HG03060 (cell line): ENCODE data around the gene SF3B2.
"Not testable (repeated sequence)": the region's sequence is repeated elsewhere in the genome, so short reads cannot be mapped to it uniquely, and the experiment has no call there.

Experiments
- ATAC-seq: cut with Tn5 transposase; IDR thresholded peaks from one replicate; pipeline ENCODE4 v1.9.1; 2021; ENCODE audit warnings: low read depth, moderate number of reproducible peaks; ENCODE audit not compliant: unreplicated experiment

Gene SF3B2

GRCh38 chr11:66016793-66017177 is 35.4 kb upstream of the SF3B2 start:
- no peak for ATAC-seq

- ATAC-seq = no peak
Observed at GRCh38 chr11:66017321-66017720, 34.8 kb upstream of the SF3B2 start.

GRCh38 chr11:66020212-66020611 is 32.0 kb upstream of the SF3B2 start:
- no peak for ATAC-seq

DNA sequence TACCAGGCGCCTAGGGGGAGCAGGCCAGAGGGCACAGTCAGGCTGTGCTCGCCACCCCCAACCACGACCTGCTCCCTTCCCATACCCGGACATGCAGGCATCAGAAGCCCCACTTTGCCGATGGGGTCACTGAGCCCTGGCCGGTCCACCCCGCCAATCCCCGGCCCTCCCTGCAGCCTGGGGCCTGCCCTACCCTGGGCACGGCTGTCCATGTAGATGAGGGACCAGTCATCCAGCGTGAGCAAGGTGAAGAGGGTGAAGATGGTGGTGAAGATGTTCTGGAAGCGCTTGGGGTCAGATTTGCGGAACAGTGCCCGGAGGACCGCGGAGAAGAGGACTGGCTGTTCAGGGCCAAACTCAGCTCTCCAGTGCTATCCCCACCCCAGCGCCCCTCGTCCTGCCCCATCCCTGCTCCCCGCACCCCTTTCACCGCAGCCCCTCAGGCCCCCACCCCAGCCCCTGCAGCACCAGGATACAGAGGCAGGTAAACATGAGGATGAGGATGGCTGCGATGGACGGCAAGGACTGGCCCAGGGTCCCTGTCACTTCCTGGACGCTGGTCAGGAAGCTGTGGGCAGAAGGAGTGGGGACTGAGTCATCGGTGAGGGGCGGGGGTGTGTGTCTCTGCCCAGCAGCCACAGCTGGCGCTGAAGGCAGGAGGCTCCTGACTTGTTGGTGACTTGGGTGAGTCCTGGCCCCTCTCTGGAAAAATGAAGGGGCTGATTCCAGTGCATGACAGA is 31.4 kb upstream of the SF3B2 start:
- ATAC-seq = no peak

- ATAC-seq = no peak
Observed at GRCh38 chr11:66022401-66023185, 29.6 kb upstream of the SF3B2 start.

DNA sequence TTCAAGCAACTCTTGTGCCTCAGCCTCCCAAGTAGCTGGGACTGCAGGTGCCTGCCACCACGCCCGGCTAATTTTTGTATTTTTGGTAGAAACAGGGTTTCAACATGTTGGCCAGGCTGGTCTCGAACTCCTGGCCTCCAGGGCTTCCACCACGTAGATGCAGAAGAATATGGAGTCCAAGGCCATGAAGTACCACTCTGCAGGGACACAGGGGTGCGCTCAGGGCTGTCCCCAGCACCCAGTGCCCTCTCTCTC is 29.1 kb upstream of the SF3B2 start:
- ATAC-seq = not testable (repeated sequence)

DNA sequence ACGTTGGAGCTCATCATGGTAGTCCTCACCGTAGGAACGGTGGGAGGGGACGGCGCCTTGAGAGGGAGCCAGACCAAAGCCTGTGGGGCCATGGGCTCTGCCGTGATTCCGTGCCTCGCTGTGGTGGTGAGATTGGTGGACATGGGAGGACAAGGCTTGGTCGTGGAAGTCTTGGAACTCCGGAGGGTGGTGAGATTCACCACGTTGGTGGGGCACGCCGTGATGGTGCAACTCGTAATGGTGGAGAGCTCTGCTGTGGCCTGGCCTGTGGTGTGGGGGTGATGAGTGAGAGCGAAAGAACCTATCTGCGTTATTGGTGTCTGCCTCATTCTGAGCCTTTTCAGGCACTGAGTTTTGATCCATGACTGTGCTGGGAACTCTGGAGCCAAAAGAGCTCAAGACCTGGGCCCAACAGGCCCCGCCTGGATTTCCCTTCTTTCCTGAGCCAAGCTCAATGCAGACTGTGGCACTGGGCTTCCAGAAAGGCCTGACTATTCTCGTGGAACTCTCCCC is 26.1 kb upstream of the SF3B2 start, which contains the start of gene CATSPER1:
CATSPER1 (minus strand) TSS at position 463 of the 513 bp plus-strand sequence; CDS start at position 363, 100 bp downstream.
- no peak for ATAC-seq

- ATAC-seq = no peak
Observed at GRCh38 chr11:66032957-66033735, 19.0 kb upstream of the SF3B2 start.

DNA sequence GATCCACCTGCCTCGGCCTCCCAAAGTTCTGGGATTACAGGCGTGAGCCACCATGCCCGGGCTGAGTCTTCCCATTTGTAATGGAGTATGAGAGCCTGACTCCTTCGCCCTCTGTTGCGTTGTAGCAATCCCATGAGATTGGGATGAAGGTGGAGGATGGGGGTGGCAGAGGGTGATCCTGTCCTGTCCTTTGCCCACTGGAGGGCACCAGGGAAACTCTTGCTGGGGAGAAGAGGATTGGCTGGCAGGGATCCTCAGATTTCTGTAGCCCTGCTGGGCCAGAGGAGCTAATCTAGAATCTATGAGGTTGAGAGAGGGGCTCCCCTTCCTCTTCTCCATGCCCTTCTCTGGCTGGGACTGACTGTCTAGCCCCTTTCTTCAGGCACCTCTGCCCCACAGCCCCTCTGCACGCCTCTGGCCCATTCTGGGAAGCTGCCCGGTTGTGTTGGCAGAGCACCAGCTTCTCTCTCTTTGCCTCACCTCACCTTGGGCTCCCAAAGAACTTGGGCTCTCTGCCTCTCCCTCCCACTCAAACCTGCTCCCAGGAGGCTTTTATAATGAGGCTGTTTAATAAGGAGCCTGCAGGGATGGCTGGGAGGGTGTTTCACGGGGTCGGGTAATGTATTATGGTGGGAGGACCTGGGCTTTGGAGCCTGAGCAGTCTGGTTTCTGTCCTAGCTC is 16.4 kb upstream of the SF3B2 start:
- ATAC-seq = no peak

GRCh38 chr11:66036334-66036710 is 15.8 kb upstream of the SF3B2 start:
- ATAC-seq = no peak

- no peak for ATAC-seq
Observed at GRCh38 chr11:66037327-66037726, 14.8 kb upstream of the SF3B2 start.

DNA sequence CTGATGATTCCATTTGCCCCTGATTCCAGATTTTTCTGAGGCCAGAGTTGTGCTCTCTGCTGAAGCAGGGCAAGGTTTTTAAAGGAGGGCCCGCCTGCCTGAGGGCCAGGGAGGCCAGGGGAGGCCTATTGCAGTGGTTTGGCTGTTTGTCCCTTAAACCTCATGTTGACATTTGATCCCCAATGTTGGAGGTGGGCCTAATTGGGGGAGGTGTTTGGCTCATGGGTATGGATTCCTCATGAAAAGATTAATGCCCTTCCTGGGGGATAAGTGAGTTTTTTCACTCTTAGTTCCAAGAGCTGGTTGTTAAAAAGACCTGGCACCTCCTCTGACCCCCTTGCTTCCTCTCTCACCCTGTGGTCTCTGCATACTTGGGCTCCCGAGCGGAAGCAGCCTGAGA is 12.4 kb upstream of the SF3B2 start:
- ATAC-seq = no peak

GRCh38 chr11:66042227-66042995 is 9.8 kb upstream of the SF3B2 start:
- ATAC-seq = no peak

DNA sequence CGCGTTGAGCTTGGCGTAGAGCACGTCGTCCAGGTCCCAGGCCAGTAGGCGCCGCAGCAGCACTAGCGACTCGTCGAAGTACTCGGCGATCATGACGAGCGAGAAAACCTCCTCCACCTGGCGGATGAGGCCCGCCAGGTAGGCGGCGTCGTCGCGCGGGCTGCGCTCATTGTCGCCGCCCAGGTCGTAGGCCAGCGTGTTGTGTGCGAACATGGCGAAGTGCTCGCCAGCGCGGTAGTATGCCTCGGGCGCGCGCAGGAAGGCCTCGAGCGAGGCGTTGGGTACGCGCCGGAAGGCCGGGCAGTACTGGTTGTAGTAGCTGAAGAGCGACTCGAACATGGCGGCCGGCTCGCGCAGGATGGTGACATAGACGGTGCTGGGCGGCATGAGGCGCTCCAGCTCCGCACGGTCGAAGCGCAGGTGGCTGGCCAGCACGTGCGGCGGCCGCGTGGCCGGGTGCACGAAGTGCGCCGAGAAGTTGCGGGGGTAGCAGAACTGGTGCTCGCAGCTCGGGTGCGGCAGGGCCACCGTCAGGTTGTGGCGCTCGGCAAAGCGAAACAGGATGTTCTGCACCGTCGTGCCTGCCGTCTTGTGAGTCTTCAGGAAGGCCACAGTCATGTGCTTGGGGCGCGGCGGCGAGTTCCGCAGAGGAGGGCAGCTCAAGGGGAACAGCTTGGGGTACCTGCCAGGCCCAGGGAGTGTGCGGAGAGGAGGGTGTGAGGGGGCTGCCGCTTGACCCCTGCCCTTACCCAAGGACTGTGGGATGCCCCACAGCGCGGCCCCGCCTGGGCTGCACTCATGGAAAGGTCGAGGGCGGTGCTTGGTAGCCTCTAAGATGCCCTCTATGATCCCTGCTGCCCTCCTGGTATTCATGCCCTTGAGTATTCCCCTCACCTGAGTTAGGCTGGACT is 8.9 kb upstream of the SF3B2 start:
- no peak for ATAC-seq

DNA sequence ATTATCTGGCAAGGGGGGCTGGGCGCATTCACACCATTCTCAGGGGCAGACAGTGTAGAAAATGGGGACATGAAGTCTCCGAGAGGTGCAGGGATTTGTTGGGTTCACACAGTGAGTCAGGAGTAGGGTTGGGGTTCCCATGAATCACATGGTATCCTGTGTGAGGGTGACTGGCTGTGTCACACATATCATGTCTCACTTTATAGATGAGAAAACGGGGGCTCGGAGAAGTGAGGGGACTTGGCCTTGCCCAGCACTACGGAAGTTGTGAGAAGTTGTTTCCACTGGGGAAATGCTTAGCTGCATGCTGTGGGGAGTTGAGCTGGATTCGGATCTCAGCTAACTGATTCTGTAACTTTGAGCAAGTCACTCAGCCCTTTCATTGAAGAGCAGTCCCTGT is 7.4 kb upstream of the SF3B2 start:
- no peak for ATAC-seq

DNA sequence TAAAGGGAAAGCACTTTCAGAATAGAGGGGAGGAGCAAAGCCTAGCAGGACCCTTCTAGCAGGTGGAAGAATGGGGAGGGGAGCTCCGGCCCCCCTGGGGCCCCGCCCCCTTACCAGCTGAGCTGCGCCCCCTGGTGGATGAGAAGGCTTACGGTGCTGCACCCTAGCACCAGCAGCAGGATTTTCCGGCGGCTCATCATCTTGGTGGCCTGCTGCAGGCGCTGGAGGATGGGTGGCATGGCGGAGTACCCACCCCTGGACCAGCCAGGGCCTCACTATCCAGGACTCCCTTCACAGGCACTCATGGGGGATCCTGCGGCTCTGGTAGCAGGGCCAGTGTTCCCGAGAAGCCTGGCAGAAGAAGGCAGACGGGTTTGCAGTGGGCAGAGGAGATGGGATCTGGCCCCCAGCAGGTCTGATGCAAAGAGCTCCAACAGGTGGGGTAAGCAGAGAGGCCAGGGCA is 7.0 kb upstream of the SF3B2 start:
- no peak for ATAC-seq

- ATAC-seq = no peak
Observed at GRCh38 chr11:66046901-66047300, 5.3 kb upstream of the SF3B2 start.

GRCh38 chr11:66047541-66048365 is 4.4 kb upstream of the SF3B2 start:
- ATAC-seq = no peak
